Fibroblast of mammary gland (primary cell): ENCODE data around the gene CARNS1.

Experiments used
- DNase-seq: peaks from one replicate; pipeline ENCODE4 v3.0.0-alpha.2; 2010; ENCODE audit warnings: low read depth
- H3K4me3 ChIP-seq: 2 replicates; pipeline ENCODE4 v1.5.1; 2011; ENCODE audit warnings: low read depth, mild to moderate bottlenecking, low read length, moderate library complexity; ENCODE audit not compliant: control insufficient read depth
- TF ChIP-seq, protein P1 (sequence below): conservative IDR thresholded peaks from 2 replicates; pipeline ENCODE4 v1.5.1; 2011; ENCODE audit warnings: low read depth, low read length, inconsistent platforms; ENCODE audit not compliant: control insufficient read depth, insufficient read depth

The CARNS1 gene

GRCh38 chr11:67441098-67441563 lies 25.7 kb downstream of the CARNS1 start:
- TF ChIP-seq, protein P1, sequence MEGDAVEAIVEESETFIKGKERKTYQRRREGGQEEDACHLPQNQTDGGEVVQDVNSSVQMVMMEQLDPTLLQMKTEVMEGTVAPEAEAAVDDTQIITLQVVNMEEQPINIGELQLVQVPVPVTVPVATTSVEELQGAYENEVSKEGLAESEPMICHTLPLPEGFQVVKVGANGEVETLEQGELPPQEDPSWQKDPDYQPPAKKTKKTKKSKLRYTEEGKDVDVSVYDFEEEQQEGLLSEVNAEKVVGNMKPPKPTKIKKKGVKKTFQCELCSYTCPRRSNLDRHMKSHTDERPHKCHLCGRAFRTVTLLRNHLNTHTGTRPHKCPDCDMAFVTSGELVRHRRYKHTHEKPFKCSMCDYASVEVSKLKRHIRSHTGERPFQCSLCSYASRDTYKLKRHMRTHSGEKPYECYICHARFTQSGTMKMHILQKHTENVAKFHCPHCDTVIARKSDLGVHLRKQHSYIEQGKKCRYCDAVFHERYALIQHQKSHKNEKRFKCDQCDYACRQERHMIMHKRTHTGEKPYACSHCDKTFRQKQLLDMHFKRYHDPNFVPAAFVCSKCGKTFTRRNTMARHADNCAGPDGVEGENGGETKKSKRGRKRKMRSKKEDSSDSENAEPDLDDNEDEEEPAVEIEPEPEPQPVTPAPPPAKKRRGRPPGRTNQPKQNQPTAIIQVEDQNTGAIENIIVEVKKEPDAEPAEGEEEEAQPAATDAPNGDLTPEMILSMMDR: no peak
- no peak for DNase-seq
- no peak overlapping the region for H3K4me3 ChIP-seq

- no peak for DNase-seq
These were observed 26.4 kb downstream of the CARNS1 start for GRCh38 chr11:67441731-67442351.

DNA sequence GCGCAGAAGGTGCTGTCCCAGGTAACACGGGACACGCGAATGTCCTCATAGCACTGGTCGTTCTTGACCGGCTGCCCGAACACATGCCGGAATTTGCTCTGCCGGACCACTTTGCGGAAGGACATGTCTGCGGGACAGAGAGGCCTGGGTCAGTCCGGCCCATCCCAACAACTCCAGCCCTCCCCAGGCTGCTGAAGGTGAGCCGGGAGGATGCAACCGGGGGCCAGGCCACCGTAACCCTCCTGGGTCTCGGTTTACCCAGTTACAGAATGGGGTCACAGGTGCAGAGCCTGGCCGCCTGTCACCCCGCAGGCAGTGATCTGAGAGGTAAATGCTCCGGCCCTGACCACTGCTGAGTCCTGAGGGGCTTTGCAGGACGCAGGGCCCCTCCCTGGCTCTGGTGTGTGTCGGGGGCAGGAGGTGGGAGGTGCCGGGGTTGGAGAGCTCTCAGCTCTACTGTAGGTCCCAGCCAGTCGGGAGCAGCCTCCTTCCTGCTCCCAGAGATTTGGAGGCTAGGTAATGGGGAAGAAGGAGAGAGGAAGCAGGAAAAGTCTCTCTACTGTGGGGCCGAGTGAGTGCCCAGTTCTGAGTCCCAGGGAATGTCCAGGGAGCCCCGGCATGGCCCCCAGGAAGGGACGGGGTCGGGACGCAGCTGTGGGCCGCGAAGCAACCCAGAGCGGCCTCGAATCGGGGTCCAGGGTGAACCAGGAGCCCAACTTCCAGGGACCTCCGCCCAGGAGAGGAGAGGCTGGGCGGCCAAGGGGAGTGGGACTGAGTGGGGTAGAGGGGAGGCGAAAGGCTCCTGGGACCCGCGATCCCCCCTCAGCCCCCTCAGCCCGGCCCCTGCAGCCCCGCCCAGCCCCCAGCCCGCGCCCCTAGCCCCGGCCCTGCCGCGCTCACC lies 27.3 kb downstream of the CARNS1 start:
- TF ChIP-seq, protein P1: no peak
- DNase-seq: no peak
- H3K4me3 ChIP-seq: peak overlapping the region; percentile 78

More at GRCh38 chr11:67441731-67442351, 26.4 kb downstream of the CARNS1 start:
- H3K4me3 ChIP-seq: no peak overlapping the region
- TF ChIP-seq, protein P1: no peak

DNA sequence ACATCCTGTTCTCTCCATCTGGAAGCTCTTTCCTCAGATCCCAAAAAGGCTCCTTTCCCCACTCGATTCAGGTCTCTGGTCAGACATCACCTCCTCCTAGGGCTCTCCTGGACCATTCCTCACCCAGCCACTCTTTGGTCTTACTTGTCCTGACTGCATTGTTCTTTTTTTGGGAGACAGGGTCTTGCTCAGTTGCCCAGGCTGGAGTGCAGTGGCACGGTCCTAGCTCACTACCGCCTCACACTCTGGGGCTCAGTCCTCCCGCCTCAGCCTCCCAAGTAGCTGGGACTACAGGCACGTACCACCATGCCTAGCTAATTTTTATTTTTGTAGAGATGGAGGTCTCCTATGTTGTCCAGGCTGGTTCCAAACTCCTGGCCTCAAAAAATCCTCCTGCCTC lies 30.0 kb downstream of the CARNS1 start:
- DNase-seq: no peak
- TF ChIP-seq, protein P1: no peak
- no peak overlapping the region for H3K4me3 ChIP-seq

DNA sequence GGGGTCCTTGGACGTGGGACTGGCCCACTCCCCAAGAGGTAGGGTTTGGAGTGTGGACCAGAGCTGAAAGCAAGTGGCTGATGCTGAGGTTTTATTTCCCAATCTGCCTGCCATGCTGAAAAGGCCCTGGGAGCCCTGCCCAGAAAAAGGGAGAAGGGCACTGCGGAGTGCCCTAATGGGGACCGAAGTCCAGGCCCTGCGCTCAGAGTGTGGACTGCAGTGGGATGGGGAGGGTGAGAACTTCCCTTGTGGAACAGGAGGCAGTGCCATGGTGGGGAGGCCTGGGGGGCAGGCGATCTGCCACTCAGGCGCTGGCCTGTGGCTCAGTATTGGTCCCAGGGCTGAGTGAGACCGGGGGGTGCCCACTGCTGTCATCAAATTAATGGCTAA lies 32.7 kb downstream of the CARNS1 start:
- no peak for DNase-seq
- H3K4me3 ChIP-seq: no peak overlapping the region
- TF ChIP-seq, protein P1: no peak

- no peak for DNase-seq
- H3K4me3 ChIP-seq: no peak overlapping the region
- TF ChIP-seq, protein P1: no peak
These were observed 33.8 kb downstream of the CARNS1 start for GRCh38 chr11:67449116-67449844.
